Gastroesophageal sphincter (tissue), 4 donors: ENCODE results near the gene PUS1. TPM values are rescaled to one million over a fixed set of nuclear protein-coding genes. Genes with fewer than 3 reads are reported as not detected.

ENCODE experiments used
- ATAC-seq: fragments of 150-250 bp; one replicate; pipeline ENCODE4 v1.9.1; 2016; ENCODE audit warnings: mild to moderate bottlenecking, moderate library complexity
- H3K27ac ChIP-seq, 4 donors: fragments of 200-600 bp; sonication (generic) in 3 of 4; 1 replicate in 3 of 4; 2 replicates in 1 of 4; pipeline ENCODE4 v1.5.1; 2016 to 2019
- H3K27me3 ChIP-seq: fragments of 200-600 bp; sonication (generic); one replicate; pipeline ENCODE4 v1.5.1; 2019
- H3K36me3 ChIP-seq, 2 donors: fragments of 200-600 bp; sonication (generic); one replicate each; pipeline ENCODE4 v1.5.1; 2019; ENCODE audit warnings: control low read depth in 1 of 2
- H3K4me1 ChIP-seq, 3 donors: fragments of 200-600 bp; sonication (generic); 1 replicate in 2 of 3; 2 replicates in 1 of 3; pipeline ENCODE4 v1.5.1; 2016 to 2019; ENCODE audit warnings: control low read depth in 2 of 3
- H3K4me3 ChIP-seq, 2 donors: fragments of 200-600 bp; sonication (generic); one replicate each; pipeline ENCODE4 v1.5.1; 2019; ENCODE audit warnings: mild to moderate bottlenecking in 1 of 2, moderate library complexity in 1 of 2
- H3K9me3 ChIP-seq, 3 donors: fragments of 200-600 bp; sonication (generic); one replicate each; pipeline ENCODE4 v1.5.1; 2017 to 2019; ENCODE audit warnings: control low read depth in 2 of 3
- EP300 ChIP-seq: sonication (generic); formaldehyde crosslinking; IDR thresholded peaks from one replicate; pipeline ENCODE4 v1.6.1; 2017; ENCODE audit warnings: antibody characterized with exemption, mild to moderate bottlenecking
- POLR2A ChIP-seq, 2 donors: fragments of 450-650 bp; IDR thresholded peaks; one replicate each; pipeline ENCODE4 v1.6.1; 2017; ENCODE audit warnings: antibody characterized with exemption in 2 of 2, mild to moderate bottlenecking in 2 of 2, moderate library complexity in 1 of 2
- POLR2AphosphoS5 ChIP-seq: sonication (generic); formaldehyde crosslinking; IDR thresholded peaks from one replicate; pipeline ENCODE4 v1.6.1; 2017; ENCODE audit warnings: antibody characterized with exemption
- WGBS, 2 donors: methylation state at CpG; one replicate each; pipeline ENCODE4 v1.1.5; 2018; ENCODE audit warnings: low coverage in 1 of 2; 5-methylcytosine and 5-hydroxymethylcytosine counted together
- small RNA-seq, 4 donors: library from RNA; depleted of rRNA; stranded (forward); fragments of <200 nt; gene quantifications; one replicate each; pipeline ENCODE3, GENCODE V24; 2016
- total RNA-seq, 4 donors: library from RNA; depleted of rRNA; stranded (reverse); fragments of >200 nt; gene quantifications; one replicate each; pipeline ENCODE4 v1.1.0, GENCODE V29; 2016
- TF ChIP-seq, protein P1 (sequence below), 4 experiments: fragments of 200-600 bp in 2 of 4; fragments of 450-650 bp in 2 of 4; sonication (generic) in 1 of 4; IDR thresholded peaks; one replicate each; pipeline ENCODE4 v1.5.1; 2017 to 2019; ENCODE audit warnings: antibody characterized with exemption in 4 of 4, mild to moderate bottlenecking in 2 of 4, moderate library complexity in 2 of 4

PUS1 gene
- total RNA-seq, 4 donors from 2014 or later: 7.2 to 28.2 (median 13.1) TPM

DNA sequence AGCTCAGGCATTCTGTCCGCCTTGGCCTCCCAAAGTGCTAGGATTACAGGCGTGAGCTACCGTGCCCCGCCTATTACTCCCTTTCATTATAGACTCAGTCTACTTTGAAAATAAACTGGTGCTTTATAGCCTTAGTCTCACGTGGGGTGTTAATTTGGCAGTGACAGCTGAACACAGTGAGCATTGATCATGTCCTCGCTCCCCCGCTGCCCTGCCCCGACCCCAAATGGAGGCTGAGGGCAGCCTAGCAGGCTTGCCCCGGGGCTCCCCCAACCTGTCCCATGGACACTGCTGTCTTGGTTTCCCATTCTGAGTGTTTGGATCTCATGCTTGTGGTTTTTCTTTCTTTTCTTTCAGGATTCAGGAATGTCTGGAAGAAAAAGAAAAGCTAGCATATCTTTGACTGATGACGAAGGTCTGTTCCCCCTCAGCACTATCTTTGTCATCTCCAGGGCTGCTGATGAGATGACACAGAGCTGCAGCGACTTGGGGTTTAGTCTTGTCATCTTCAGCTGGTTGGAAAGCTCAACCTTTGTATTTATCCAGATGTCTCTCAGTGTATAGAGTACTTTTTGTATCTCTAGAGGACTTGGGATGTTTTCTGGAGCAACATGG lies 62.8 kb downstream of the PUS1 start:
- TF ChIP-seq, protein P1, sequence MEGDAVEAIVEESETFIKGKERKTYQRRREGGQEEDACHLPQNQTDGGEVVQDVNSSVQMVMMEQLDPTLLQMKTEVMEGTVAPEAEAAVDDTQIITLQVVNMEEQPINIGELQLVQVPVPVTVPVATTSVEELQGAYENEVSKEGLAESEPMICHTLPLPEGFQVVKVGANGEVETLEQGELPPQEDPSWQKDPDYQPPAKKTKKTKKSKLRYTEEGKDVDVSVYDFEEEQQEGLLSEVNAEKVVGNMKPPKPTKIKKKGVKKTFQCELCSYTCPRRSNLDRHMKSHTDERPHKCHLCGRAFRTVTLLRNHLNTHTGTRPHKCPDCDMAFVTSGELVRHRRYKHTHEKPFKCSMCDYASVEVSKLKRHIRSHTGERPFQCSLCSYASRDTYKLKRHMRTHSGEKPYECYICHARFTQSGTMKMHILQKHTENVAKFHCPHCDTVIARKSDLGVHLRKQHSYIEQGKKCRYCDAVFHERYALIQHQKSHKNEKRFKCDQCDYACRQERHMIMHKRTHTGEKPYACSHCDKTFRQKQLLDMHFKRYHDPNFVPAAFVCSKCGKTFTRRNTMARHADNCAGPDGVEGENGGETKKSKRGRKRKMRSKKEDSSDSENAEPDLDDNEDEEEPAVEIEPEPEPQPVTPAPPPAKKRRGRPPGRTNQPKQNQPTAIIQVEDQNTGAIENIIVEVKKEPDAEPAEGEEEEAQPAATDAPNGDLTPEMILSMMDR (IDR thresholded peaks at IDR 0.05): no peak
- TF ChIP-seq POLR2AphosphoS5 (no peak), POLR2A (IDR thresholded peaks at IDR 0.05) (no peak), EP300 (no peak)

DNA sequence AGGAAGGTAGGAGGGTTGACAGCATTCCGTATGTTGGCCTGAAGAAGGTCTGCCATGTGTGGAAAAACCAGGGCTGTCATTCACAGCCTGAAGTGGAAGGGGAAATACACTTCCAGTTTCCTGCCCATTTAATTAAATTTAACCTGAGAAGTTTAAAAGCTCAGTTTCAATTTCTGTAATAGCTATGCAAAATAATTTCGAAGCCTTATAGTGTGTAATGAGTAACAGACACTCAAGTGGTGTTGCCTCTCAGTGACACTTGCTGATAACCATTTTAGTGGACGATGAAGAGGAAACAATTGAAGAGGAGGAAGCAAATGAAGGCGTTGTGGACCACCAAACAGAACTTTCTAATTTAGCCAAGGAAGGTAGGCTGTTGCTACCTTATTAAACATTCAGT lies 65.5 kb downstream of the PUS1 start:
- no peaks in the 10 kb centered on the region for H3K4me1 ChIP-seq
- TF ChIP-seq EP300: no peak
- no peak for TF ChIP-seq POLR2AphosphoS5
- TF ChIP-seq, protein P1 (IDR thresholded peaks at IDR 0.05): no peak
- TF ChIP-seq POLR2A (IDR thresholded peaks at IDR 0.05): no peak
- no peak for ATAC-seq
- H3K9me3 ChIP-seq: no peaks in the 10 kb centered on the region
- no peak overlapping the region for H3K27ac ChIP-seq
- H3K4me3 ChIP-seq: no peak overlapping the region
- peaks cover 0 to 86% of the 10 kb centered on the region in 2 donors for H3K36me3 ChIP-seq
- 86 to 90% methylated on average over 4 of the region's 4 CpGs for WGBS, 2 donors
- no peaks in the 10 kb centered on the region for H3K27me3 ChIP-seq

More for the DNA sequence above, 62.8 kb downstream of the PUS1 start:
- Histone ChIP-seq H3K27ac (no peak overlapping the region), H3K27me3 (no peaks in the 10 kb centered on the region), H3K4me1 (peaks cover 0 to 11% (median 0%) of the 10 kb centered on the region in 3 donors), H3K9me3 (no peaks in the 10 kb centered on the region), H3K36me3 (peaks cover 0 to 100% of the 10 kb centered on the region in 2 donors), H3K4me3 (no peak overlapping the region)
- no peak for ATAC-seq
- WGBS, 2 donors: 72 to 86% methylated on average over 4 to 8 of the region's 11 CpGs

Small RNA genes within 50 kb of the gene (small RNA-seq; reads per million reads assigned to genes)
- 0 reads per million in 4 donors for gene AC131009.3

Other genes starting within 250 kb of the PUS1 start
- 10 to 100 TPM; 22.4 to 50.4 (median 32.5) TPM for gene SFSWAP, start 218.2 kb upstream of the PUS1 start, total RNA-seq
- gene MMP17, start 100.9 kb upstream of the PUS1 start, total RNA-seq: 1 to 10 TPM; 2.0 to 7.0 (median 4.5) TPM
- 10 to 100 TPM; 10.0 to 34.2 (median 21.8) TPM for gene ULK1, start 34.7 kb upstream of the PUS1 start, total RNA-seq
- gene EP400, start 20.7 kb downstream of the PUS1 start, total RNA-seq: 10 to 100 TPM; 12.6 to 28.0 (median 22.8) TPM
- 10 to 100 TPM in 3 of 4 donors, 1 to 10 TPM in 1; 4.8 to 14.7 (median 11.7) TPM for gene DDX51, start 215.0 kb downstream of the PUS1 start, total RNA-seq
- 10 to 100 TPM in 2 of 4 donors, 1 to 10 TPM in 2; 7.5 to 13.4 (median 9.5) TPM for gene NOC4L, start 215.2 kb downstream of the PUS1 start, total RNA-seq